PC-9 (cell line): ENCODE data around the gene MUCL3. TPM values are rescaled to one million over a fixed set of nuclear protein-coding genes. Genes with fewer than 3 reads are reported as not detected.

ENCODE experiments used
- BruUV-seq: library from RNA; stranded (reverse); fragments of 400-500 nt; replicated peaks from 2 replicates; lab custom pipeline; 2021; lab: Mats Ljungman, UMichigan
- CTCF ChIA-PET: fragments of 300-600 bp; sonication (Branson Sonifier 250); formaldehyde crosslinking; loops from one replicate; lab custom pipeline; 2022; ENCODE audit warnings: antibody characterized with exemption; lab: Charles Lee
- POLR2A ChIA-PET: fragments of 300-600 bp; sonication (Branson Sonifier 250); formaldehyde crosslinking; loops from one replicate; lab custom pipeline; 2022; ENCODE audit warnings: antibody characterized with exemption; ENCODE audit not compliant: unreplicated experiment; lab: Charles Lee
- DNase-seq, 2 experiments: peaks; one replicate each; pipeline versions ENCODE4 v3.0.0 to v3.0.0-alpha.2; 2015 to 2022; ENCODE audit warnings: mixed read lengths in 1 of 2
- H2AFZ ChIP-seq: fragments of 200-600 bp; sonication (generic); 2 replicates; pipeline ENCODE4 v1.8.1; 2017; ENCODE audit warnings: antibody characterized with exemption
- H3F3A ChIP-seq: fragments of 200-600 bp; sonication (generic); 2 replicates; pipeline ENCODE4 v1.8.1; 2017; ENCODE audit warnings: antibody characterized with exemption, mild to moderate bottlenecking, low read depth; ENCODE audit not compliant: insufficient read depth
- H3K27ac ChIP-seq: fragments of 200-600 bp; sonication (generic); 2 replicates; pipeline ENCODE4 v1.6.1; 2016; ENCODE audit warnings: mixed run types
- H3K27me3 ChIP-seq: fragments of 200-600 bp; sonication (generic); 2 replicates; pipeline ENCODE4 v1.6.1; 2016; ENCODE audit warnings: low read depth, mixed run types; ENCODE audit not compliant: insufficient read depth
- H3K36me3 ChIP-seq: fragments of 200-600 bp; sonication (generic); 2 replicates; pipeline ENCODE4 v1.6.1; 2016; ENCODE audit warnings: low read depth, mixed run types
- H3K4me1 ChIP-seq: fragments of 200-600 bp; sonication (generic); replicated peaks from 2 replicates; pipeline ENCODE4 v1.6.1; 2016; ENCODE audit warnings: mixed run types; ENCODE audit not compliant: insufficient read depth
- H3K4me2 ChIP-seq: fragments of 200-600 bp; sonication (generic); 2 replicates; pipeline ENCODE4 v1.6.1; 2017; ENCODE audit warnings: mixed run types
- H3K4me3 ChIP-seq: fragments of 200-600 bp; sonication (generic); 2 replicates; pipeline ENCODE4 v1.6.1; 2016; ENCODE audit warnings: mixed run types
- H3K79me2 ChIP-seq: fragments of 200-600 bp; sonication (generic); 2 replicates; pipeline ENCODE4 v1.6.1; 2017; ENCODE audit warnings: low read depth, mixed run types
- H3K9me2 ChIP-seq: fragments of 200-600 bp; sonication (generic); 2 replicates; pipeline ENCODE4 v1.8.1; 2017; ENCODE audit warnings: mild to moderate bottlenecking; ENCODE audit not compliant: insufficient read depth
- H3K9me3 ChIP-seq: fragments of 200-600 bp; sonication (generic); 2 replicates; pipeline ENCODE4 v1.8.1; 2016; ENCODE audit warnings: low read depth; ENCODE audit not compliant: insufficient read depth
- H4K20me1 ChIP-seq: fragments of 200-600 bp; sonication (generic); 2 replicates; pipeline ENCODE4 v1.8.1; 2017; ENCODE audit not compliant: insufficient read depth
- CTCF ChIP-seq: fragments of 200-600 bp; sonication (generic); conservative IDR thresholded peaks from 2 replicates; pipeline ENCODE4 v1.6.1; 2017; ENCODE audit warnings: mixed run types, antibody characterized with exemption, mild to moderate bottlenecking, moderate library complexity
- EZH2 ChIP-seq: fragments of 200-600 bp; sonication (generic); IDR thresholded peaks from 2 replicates; pipeline ENCODE4 v1.8.0; 2017; ENCODE audit warnings: antibody characterized with exemption, low read depth
- intact Hi-C: fragments of 100-400 bp; cut with micrococcal nuclease; formaldehyde crosslinking; loops from one replicate; pipeline ENCODE4 v1.10.0; 2022; ENCODE audit not compliant: unreplicated experiment
- total RNA-seq: library from RNA; stranded (reverse); gene quantifications from 2 replicates; pipeline ENCODE4 v1.2.3, GENCODE V29; 2021

The MUCL3 gene
- total RNA-seq, 1 experiment from 2014 or later = not detected

GRCh38 chr6:30913721-30914075, 27.1 kb upstream of the MUCL3 start:
- TF ChIP-seq CTCF = no peak
- TF ChIP-seq EZH2 = no peak
- no peak for DNase-seq
- Histone ChIP-seq H3K36me3 (0 out of 2 replicates have a peak, but pooled peaks cover 3% of the 10 kb centered on the region), H3K4me3 (no peak overlapping the region; the same call in 1 of the 2 replicates), H3F3A (peaks cover 19% of the 10 kb centered on the region; the same call in 1 of the 2 replicates), H3K27me3 (no peaks in the 10 kb centered on the region), H3K27ac (no peak overlapping the region), H3K79me2 (peaks cover 6% of the 10 kb centered on the region), H2AFZ (no peak overlapping the region), H3K4me1 (peaks cover 23% of the 10 kb centered on the region), H3K9me3 (no peaks in the 10 kb centered on the region), H3K9me2 (no peaks in the 10 kb centered on the region), H4K20me1 (no peaks in the 10 kb centered on the region), H3K4me2 (peak overlapping the region; percentile 90)
- ChIA-PET POLR2A (interaction anchor here (0.6 to 0.7 kb wide), 6 partner anchors 9 to 901 kb away, joined by 3 to 21 read pairs (median 4); no protein-coding TSS in a partner anchor), CTCF (interaction anchor here (0.5 to 5.7 kb wide), 13 partner anchors 15 to 279 kb away, joined by 3 to 69 read pairs (median 6); partner anchors contain the start of gene PSORS1C1)
- intact Hi-C loops = loop anchor here (1.0 to 10.0 kb wide), 7 partner anchors 29 to 451 kb away; partner anchors contain the start of gene DDR1
- BruUV-seq = no TSS peak

DNA sequence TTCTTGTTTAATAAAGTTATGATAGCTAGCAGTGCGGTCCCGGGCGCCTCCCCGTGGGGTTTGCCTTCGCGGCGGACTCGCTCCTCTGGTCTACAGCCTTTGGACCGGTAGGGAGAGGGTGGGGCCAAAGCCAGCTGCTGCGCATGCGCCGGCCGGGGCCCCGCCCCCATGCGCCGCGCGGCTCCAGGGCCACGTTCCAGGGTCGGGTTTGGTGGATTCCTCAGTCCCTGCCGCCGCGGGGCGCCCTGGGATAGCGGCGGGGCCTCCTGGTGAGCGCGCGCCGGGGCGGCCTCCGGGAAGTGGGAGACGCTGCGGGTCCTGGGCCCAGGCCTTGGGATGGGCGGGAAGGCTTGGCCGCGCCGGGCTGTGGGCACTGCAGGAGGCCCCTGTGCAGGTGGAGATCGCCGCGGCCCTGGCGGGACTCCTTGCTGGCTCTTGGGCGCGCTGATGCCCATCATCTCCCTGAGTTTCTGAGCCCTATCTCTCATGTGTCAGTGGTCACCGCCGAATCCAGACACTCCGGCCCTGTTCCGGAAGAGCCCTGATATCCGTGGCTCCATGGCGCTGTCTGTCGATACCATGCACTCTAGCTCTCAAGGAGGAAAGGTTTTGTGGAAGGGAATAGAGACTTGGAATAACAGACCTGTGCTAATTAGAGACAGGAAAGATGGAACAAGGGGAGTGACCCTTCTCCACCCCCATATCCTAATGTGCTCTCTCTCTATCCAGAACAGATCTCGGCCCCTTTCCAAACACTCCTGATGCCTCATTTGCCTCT, 26.5 kb upstream of the MUCL3 start, which contains the start of gene VARS2:
Gene VARS2, plus strand, starts transcription at position 163 of the 778 bp plus-strand sequence. Its CDS starts 599 bp downstream, at position 762.
- ChIA-PET CTCF (interaction anchor here (0.5 to 5.7 kb wide), 14 partner anchors 15 to 278 kb away, joined by 3 to 69 read pairs (median 6); partner anchors contain the start of gene PSORS1C1), POLR2A (interaction anchor here (0.6 to 0.7 kb wide), 6 partner anchors 8 to 900 kb away, joined by 3 to 9 read pairs (median 3); no protein-coding TSS in a partner anchor)
- Histone ChIP-seq H3K4me2 (peak within 1 kb of the TSS; percentile 90), H4K20me1 (no peaks in the 10 kb centered on the region), H3F3A (peaks cover 19% of the 10 kb centered on the region; the same call in 1 of the 2 replicates), H3K9me3 (no peaks in the 10 kb centered on the region), H3K27me3 (no peaks in the 10 kb centered on the region), H2AFZ (peak within 1 kb of the TSS; percentile 98), H3K79me2 (peaks cover under 1% of the 10 kb centered on the region), H3K36me3 (0 out of 2 replicates have a peak, but pooled peaks cover 3% of the 10 kb centered on the region), H3K27ac (peak within 1 kb of the TSS; percentile 46), H3K4me3 (peak within 1 kb of the TSS; percentile 84), H3K9me2 (no peaks in the 10 kb centered on the region), H3K4me1 (peaks cover 17% of the 10 kb centered on the region)
- intact Hi-C loops = loop anchor here (1.0 to 10.0 kb wide), 7 partner anchors 29 to 451 kb away; partner anchors contain the start of gene DDR1
- BruUV-seq = TSS peak; percentile 62
- peak; percentile 46 for TF ChIP-seq CTCF
- TF ChIP-seq EZH2 = no peak
- peak; percentile 78 to 99 for DNase-seq
